HCT116 (cell line): ENCODE data around the gene APC2. TPM values are rescaled to one million over a fixed set of nuclear protein-coding genes. Genes with fewer than 3 reads are reported as not detected.

Experiments used
- ATAC-seq: fragments of 200-7000 bp; cut with Tn5 transposase; 2 replicates; pipeline ENCODE4 v1.9.1; 2020; ENCODE audit warnings: mild to moderate bottlenecking, moderate library complexity
- BruUV-seq: library from RNA; stranded (reverse); fragments of 400-500 nt; replicated peaks from 2 replicates; lab custom pipeline; 2021; lab: Mats Ljungman, UMichigan
- CTCF ChIA-PET: fragments of 300-600 bp; sonication (Branson Sonifier 250); formaldehyde crosslinking; loops from one replicate; lab custom pipeline; 2021; ENCODE audit warnings: antibody characterized with exemption; lab: Charles Lee
- POLR2A ChIA-PET: fragments of 300-600, 350-600 bp; sonication (Branson Sonifier 250); formaldehyde crosslinking; loops from one replicate; lab custom pipeline; 2021; ENCODE audit warnings: antibody characterized with exemption; lab: Charles Lee
- RAD21 ChIA-PET, 2 experiments: fragments of 300-600 bp; sonication (Branson Sonifier 250); formaldehyde crosslinking; loops; one replicate each; lab custom pipeline; 2023; ENCODE audit warnings: low total read pairs in 2 of 2; ENCODE audit not compliant: uncharacterized antibody in 2 of 2, unreplicated experiment in 2 of 2, low non-redundant PET in 1 of 2; lab: Charles Lee
- DNase-seq: peaks from one replicate; pipeline ENCODE4 v3.0.0-alpha.2; 2010; ENCODE audit warnings: low read depth, low spot score
- H2AFZ ChIP-seq: fragments of 200-600 bp; shearing (Covaris generic), sonication (generic); 2 replicates; pipeline ENCODE4 v1.6.1; 2017; ENCODE audit warnings: low read depth, mixed run types, mixed read lengths, antibody characterized with exemption, low read length; ENCODE audit not compliant: poor library complexity, severe bottlenecking
- H3K27ac ChIP-seq: 2 replicates; pipeline ENCODE4 v1.5.1; 2012; ENCODE audit warnings: low read depth, low read length
- H3K27me3 ChIP-seq: fragments of 200-600 bp; sonication (generic); 2 replicates; pipeline ENCODE4 v1.6.1; 2016; ENCODE audit warnings: mixed run types, low read length, mixed read lengths; ENCODE audit not compliant: insufficient read depth
- H3K36me3 ChIP-seq, 2 experiments: fragments of 200-500 bp in 1 of 2; fragments of 200-600 bp in 1 of 2; sonication (Bioruptor generic) in 1 of 2; sonication (generic) in 1 of 2; 2 replicates each; pipeline versions ENCODE4 v1.5.1 to v1.6.1; 2014 to 2016; ENCODE audit warnings: low read length in 2 of 2, inconsistent platforms in 1 of 2, mixed read lengths in 1 of 2, mixed run types in 1 of 2; ENCODE audit not compliant: insufficient read depth in 2 of 2, control insufficient read depth in 1 of 2
- H3K4me1 ChIP-seq, 2 experiments: fragments of 200-600 bp in 1 of 2; sonication (generic) in 1 of 2; 2 replicates each; pipeline versions ENCODE4 v1.5.1 to v1.6.1; 2012 to 2017; ENCODE audit warnings: low read length in 2 of 2, inconsistent platforms in 1 of 2, mild to moderate bottlenecking in 1 of 2, mixed read lengths in 1 of 2, mixed run types in 1 of 2, moderate library complexity in 1 of 2; ENCODE audit not compliant: insufficient read depth in 2 of 2, control insufficient read depth in 1 of 2
- H3K4me2 ChIP-seq: fragments of 200-600 bp; sonication (generic); 2 replicates; pipeline ENCODE4 v1.6.1; 2017; ENCODE audit warnings: mixed run types, low read length, mixed read lengths
- H3K4me3 ChIP-seq, 2 experiments: fragments of 200-600 bp in 1 of 2; sonication (generic) in 1 of 2; replicated peaks in 1 of 2; 2 replicates each; pipeline ENCODE4 v1.5.1; 2011 to 2016; ENCODE audit warnings: low read length in 2 of 2, control low read depth in 1 of 2, low read depth in 1 of 2, mild to moderate bottlenecking in 1 of 2, mixed read lengths in 1 of 2, mixed run types in 1 of 2
- H3K79me2 ChIP-seq: fragments of 200-600 bp; sonication (generic); 2 replicates; pipeline ENCODE4 v1.6.1; 2017; ENCODE audit warnings: mild to moderate bottlenecking, mixed run types, low read length, moderate library complexity, mixed read lengths; ENCODE audit not compliant: insufficient read depth
- H3K9ac ChIP-seq: fragments of 200-600 bp; sonication (generic); 2 replicates; pipeline ENCODE4 v1.6.1; 2016; ENCODE audit warnings: low read length, mixed read lengths
- H3K9me2 ChIP-seq: fragments of 200-600 bp; sonication (generic), shearing (Covaris generic); 2 replicates; pipeline ENCODE4 v1.6.1; 2017; ENCODE audit warnings: mixed run types, mild to moderate bottlenecking, moderate library complexity; ENCODE audit not compliant: insufficient read depth
- H3K9me3 ChIP-seq, 2 experiments: fragments of 200-500 bp in 1 of 2; fragments of 200-600 bp in 1 of 2; sonication (Bioruptor generic) in 1 of 2; sonication (generic) in 1 of 2; 2 replicates each; pipeline ENCODE4 v1.6.1; 2014 to 2017; ENCODE audit warnings: low read length in 2 of 2, mixed read lengths in 2 of 2, inconsistent platforms in 1 of 2, low read depth in 1 of 2, mild to moderate bottlenecking in 1 of 2, mixed run types in 1 of 2, moderate library complexity in 1 of 2; ENCODE audit not compliant: control insufficient read depth in 1 of 2, insufficient read depth in 1 of 2
- H4K20me1 ChIP-seq: fragments of 200-600 bp; sonication (generic), shearing (Covaris generic); 2 replicates; pipeline ENCODE4 v1.6.1; 2017; ENCODE audit warnings: mixed run types, mild to moderate bottlenecking, moderate library complexity; ENCODE audit not compliant: insufficient read depth
- EZH2 ChIP-seq: fragments of 200-600 bp; sonication (generic); IDR thresholded peaks from 2 replicates; pipeline ENCODE4 v1.6.1; 2017; ENCODE audit warnings: antibody characterized with exemption, mixed run types
- MAX ChIP-seq: IDR thresholded peaks from 2 replicates; pipeline ENCODE4 v1.6.1; 2012
- POLR2AphosphoS5 ChIP-seq: IDR thresholded peaks from 2 replicates; pipeline ENCODE4 v1.6.1; 2011; ENCODE audit warnings: mild to moderate bottlenecking, low read depth, low read length, moderate library complexity
- ZFX ChIP-seq: fragments of 450-650 bp; IDR thresholded peaks from 2 replicates; pipeline ENCODE4 v1.6.1; 2017
- ZNF274 ChIP-seq: fragments of 200-500 bp; sonication (Bioruptor generic); IDR thresholded peaks from 2 replicates; pipeline ENCODE4 v1.6.1; 2014; ENCODE audit warnings: mild to moderate bottlenecking, low read depth, low read length, inconsistent platforms
- intact Hi-C: fragments of 100-400 bp; cut with micrococcal nuclease; formaldehyde crosslinking; loops from 2 replicates; pipeline ENCODE4 v1.10.0; 2022
- total RNA-seq: library from RNA; stranded (reverse); gene quantifications from one replicate; pipeline ENCODE4 v1.2.1, GENCODE V29; 2021; ENCODE audit not compliant: unreplicated experiment
- TF ChIP-seq, protein P1 (sequence below): IDR thresholded peaks from 2 replicates; pipeline ENCODE4 v1.6.1; 2011; ENCODE audit warnings: mild to moderate bottlenecking, low read length, moderate library complexity; ENCODE audit not compliant: insufficient replicate concordance; ENCODE audit errors: extremely low read depth

Gene APC2
- total RNA-seq, 1 experiment from 2014 or later: 1.6 TPM

DNA sequence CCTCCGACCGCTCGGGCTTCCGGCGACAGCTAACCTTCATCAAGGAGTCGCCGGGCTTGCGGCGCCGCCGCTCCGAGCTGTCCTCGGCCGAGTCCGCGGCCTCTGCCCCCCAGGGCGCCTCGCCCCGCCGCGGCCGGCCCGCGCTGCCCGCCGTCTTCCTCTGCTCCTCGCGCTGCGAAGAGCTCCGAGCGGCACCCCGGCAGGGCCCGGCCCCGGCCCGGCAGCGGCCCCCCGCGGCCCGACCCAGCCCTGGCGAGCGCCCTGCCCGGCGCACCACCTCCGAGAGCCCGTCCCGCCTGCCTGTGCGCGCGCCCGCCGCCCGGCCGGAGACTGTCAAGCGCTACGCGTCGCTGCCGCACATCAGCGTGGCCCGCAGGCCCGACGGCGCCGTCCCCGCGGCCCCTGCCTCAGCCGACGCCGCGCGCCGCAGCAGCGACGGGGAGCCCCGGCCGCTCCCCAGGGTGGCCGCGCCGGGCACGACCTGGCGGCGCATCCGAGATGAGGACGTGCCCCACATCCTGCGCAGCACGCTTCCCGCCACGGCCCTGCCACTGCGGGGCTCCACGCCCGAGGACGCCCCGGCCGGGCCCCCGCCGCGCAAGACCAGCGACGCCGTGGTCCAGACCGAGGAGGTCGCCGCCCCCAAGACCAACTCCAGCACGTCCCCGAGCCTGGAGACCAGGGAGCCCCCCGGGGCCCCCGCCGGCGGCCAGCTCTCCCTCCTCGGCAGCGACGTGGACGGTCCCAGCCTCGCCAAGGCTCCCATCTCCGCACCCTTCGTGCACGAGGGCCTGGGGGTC, 19.5 kb downstream of the APC2 start:
- ChIA-PET POLR2A (no interaction called here), CTCF (no interaction called here), RAD21 (interaction anchor here in 1 of 2 experiments (0.6 kb wide), 1 partner anchor 112 kb away, joined by 3 read pairs; no protein-coding TSS in a partner anchor)
- no TSS peak for BruUV-seq
- TF ChIP-seq EZH2: no peak
- TF ChIP-seq ZFX: peak; percentile 71
- TF ChIP-seq, protein P1, sequence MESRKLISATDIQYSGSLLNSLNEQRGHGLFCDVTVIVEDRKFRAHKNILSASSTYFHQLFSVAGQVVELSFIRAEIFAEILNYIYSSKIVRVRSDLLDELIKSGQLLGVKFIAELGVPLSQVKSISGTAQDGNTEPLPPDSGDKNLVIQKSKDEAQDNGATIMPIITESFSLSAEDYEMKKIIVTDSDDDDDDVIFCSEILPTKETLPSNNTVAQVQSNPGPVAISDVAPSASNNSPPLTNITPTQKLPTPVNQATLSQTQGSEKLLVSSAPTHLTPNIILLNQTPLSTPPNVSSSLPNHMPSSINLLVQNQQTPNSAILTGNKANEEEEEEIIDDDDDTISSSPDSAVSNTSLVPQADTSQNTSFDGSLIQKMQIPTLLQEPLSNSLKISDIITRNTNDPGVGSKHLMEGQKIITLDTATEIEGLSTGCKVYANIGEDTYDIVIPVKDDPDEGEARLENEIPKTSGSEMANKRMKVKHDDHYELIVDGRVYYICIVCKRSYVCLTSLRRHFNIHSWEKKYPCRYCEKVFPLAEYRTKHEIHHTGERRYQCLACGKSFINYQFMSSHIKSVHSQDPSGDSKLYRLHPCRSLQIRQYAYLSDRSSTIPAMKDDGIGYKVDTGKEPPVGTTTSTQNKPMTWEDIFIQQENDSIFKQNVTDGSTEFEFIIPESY: no peak
- TF ChIP-seq POLR2AphosphoS5: no peak
- TF ChIP-seq ZNF274: no peak
- TF ChIP-seq MAX: peak; percentile 31; the same call in 1 of the 2 replicates
- peaks cover 11% of the 10 kb centered on the region; the same call in 1 of the 2 replicates for H3K79me2 ChIP-seq
- H3K4me1 ChIP-seq: peaks cover 19 to 39% of the 10 kb centered on the region in 2 experiments
- H3K27me3 ChIP-seq: no peaks in the 10 kb centered on the region
- ATAC-seq (peak; percentile 35), DNase-seq (no peak)
- no peaks in the 10 kb centered on the region for H3K9me3 ChIP-seq
- H3K36me3 ChIP-seq: no peaks in the 10 kb centered on the region; a peak in 1 of 4 replicates
- peak overlapping the region; percentile 96 for H3K4me2 ChIP-seq
- intact Hi-C loops: loop anchor here (1.0 kb wide), 1 partner anchor 10 kb away; the partner anchor contains the start of gene C19orf25
- H4K20me1 ChIP-seq: no peaks in the 10 kb centered on the region
- peak overlapping the region; percentile 57 to 66 for H3K4me3 ChIP-seq
- peak overlapping the region; percentile 69 for H3K9ac ChIP-seq
- H3K9me2 ChIP-seq: no peaks in the 10 kb centered on the region
- H3K27ac ChIP-seq: peak overlapping the region; percentile 91
- no peak overlapping the region for H2AFZ ChIP-seq
